ENCODE results near the gene PLAAT3.

The PLAAT3 gene

DNA sequence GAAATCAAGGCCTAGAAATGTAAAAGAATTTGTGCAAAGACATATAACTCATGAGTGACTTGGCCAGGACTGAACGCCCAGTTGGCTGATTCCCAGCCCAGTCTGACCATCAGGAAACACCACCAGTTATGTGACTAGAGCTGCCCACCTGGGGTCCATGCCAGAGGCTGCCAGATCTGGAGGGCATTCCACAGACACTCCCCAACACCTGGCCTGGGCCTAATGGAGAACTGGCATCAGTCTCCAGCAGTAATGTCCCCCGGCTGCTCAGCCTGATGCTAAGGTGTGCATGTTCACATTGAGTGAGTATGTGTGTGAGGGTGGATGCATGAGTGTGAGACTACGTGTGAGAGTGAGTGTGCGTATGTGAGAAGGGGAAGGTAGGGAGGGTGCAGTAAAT, 15.7 kb downstream of the PLAAT3 start:
- DNase-seq (ENCODE audit: low read depth, low spot score): no peak
- no peak overlapping the region for H3K4me3 ChIP-seq (ENCODE audit: low read depth, low read length)
- in situ Hi-C loops (cut with HindIII; ENCODE audit: low sequenced_read_pairs): no loop called here
- TF ChIP-seq, protein P1, sequence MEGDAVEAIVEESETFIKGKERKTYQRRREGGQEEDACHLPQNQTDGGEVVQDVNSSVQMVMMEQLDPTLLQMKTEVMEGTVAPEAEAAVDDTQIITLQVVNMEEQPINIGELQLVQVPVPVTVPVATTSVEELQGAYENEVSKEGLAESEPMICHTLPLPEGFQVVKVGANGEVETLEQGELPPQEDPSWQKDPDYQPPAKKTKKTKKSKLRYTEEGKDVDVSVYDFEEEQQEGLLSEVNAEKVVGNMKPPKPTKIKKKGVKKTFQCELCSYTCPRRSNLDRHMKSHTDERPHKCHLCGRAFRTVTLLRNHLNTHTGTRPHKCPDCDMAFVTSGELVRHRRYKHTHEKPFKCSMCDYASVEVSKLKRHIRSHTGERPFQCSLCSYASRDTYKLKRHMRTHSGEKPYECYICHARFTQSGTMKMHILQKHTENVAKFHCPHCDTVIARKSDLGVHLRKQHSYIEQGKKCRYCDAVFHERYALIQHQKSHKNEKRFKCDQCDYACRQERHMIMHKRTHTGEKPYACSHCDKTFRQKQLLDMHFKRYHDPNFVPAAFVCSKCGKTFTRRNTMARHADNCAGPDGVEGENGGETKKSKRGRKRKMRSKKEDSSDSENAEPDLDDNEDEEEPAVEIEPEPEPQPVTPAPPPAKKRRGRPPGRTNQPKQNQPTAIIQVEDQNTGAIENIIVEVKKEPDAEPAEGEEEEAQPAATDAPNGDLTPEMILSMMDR (IDR thresholded peaks at IDR 0.05; ENCODE audit: low read depth, low read length): no peak

DNA sequence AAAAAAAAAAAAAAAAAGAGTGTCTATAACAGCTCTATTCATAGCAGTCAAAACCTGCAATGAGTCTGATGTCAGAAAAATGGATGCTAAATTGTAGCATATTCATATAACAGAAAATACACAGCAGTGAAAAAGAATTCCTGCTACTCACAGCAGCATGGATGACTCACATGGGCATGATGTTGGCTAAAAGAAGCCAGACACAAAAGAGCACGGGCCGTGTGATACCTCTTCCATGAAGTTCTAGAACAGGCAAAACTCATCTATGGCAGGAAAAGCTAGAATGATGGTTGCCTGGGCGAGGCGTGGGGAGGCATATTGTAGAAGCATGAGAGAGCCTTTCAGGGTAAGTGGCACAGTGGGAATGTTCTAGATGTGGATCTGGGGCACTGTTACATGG, 18.9 kb downstream of the PLAAT3 start:
- no peak for DNase-seq (ENCODE audit: low read depth, low spot score)
- no peak overlapping the region for H3K4me3 ChIP-seq (ENCODE audit: low read depth, low read length)
- in situ Hi-C loops (cut with HindIII; ENCODE audit: low sequenced_read_pairs): no loop called here
- TF ChIP-seq, protein P1 (IDR thresholded peaks at IDR 0.05; ENCODE audit: low read depth, low read length): no peak

DNA sequence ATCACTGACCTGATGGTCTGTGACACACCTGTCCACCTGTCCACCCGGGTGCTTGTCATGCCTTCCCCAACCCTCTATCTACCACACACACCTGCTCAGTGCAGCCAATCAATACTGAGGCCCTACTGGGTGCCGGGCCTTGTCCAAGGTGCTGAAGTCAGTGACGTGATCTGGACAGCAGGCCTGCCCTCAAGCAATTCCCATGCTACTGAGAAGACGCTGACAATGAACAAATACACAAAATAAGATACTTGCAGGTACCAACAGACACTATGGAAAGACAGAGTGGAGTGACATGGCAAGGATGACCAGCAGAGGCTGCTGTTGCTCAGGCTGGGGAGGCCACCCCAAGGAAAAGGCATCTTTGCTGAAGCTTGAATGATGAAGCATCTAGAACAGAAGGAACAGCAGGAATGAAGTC, 21.2 kb downstream of the PLAAT3 start:
- TF ChIP-seq, protein P1 (IDR thresholded peaks at IDR 0.05; ENCODE audit: low read depth, low read length): peak; percentile 78
- no peak overlapping the region for H3K4me3 ChIP-seq (ENCODE audit: low read depth, low read length)
- DNase-seq (ENCODE audit: low read depth, low spot score): peak; percentile 30
- in situ Hi-C loops (cut with HindIII; ENCODE audit: low sequenced_read_pairs): no loop called here

DNA sequence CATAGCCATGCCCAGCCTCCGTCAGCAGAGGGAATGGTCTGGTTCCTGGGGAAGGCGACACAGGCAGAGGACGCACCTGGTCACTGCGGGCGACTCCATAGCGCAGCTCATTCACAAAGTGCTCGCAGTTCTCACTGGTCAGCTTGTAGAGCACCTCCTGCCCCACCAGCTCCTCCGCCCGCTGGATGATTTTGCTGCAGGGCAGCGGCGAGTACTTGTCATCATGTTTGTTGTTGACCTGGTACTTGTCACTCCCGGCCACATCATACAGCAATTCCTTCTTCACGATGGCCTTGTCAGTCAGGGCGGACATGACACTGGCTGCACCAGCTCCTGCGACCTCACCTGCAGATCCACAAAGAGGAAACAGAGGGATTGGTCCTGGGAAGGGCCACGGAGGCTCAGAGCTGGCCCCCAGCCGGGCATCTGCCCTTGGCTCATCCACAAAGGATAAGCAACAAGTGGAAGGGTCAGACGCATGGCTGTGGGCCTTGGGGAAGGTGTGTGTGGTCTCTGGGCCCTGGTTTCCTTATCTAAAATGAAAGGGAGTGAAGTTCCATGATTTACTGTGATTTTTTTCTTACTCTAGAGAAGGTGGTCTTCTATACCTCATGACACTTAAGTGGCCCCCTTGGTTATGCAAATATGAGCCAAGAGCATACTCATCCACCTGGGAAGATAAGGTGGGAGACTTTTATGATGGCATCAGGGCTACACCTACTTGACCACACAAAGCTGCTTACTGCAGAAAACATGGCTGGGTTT, 24.0 kb downstream of the PLAAT3 start:
- in situ Hi-C loops (cut with HindIII; ENCODE audit: low sequenced_read_pairs): no loop called here
- TF ChIP-seq, protein P1 (IDR thresholded peaks at IDR 0.05; ENCODE audit: low read depth, low read length): no peak
- DNase-seq (ENCODE audit: low read depth, low spot score): no peak
- no peak overlapping the region for H3K4me3 ChIP-seq (ENCODE audit: low read depth, low read length)

DNA sequence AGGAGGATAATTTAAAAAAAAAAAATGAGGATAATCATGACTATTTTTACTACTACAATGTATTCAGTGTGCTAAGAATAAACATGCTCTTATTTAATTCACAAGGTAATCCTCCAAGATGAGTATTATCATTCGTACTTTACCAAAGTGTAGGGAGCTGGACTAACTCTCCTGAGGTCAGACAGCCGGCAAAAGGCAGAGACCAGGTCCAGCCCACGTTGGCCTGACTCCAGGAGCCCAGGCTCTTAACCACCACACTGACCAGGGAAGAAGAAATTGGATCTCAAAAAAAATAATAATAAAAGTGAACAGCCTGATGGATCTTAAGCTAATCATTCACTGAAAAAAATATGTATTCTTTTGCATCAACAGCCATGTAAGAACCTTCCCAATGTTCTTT, 25.2 kb downstream of the PLAAT3 start:
- no peak for DNase-seq (ENCODE audit: low read depth, low spot score)
- TF ChIP-seq, protein P1 (IDR thresholded peaks at IDR 0.05; ENCODE audit: low read depth, low read length): no peak
- in situ Hi-C loops (cut with HindIII; ENCODE audit: low sequenced_read_pairs): no loop called here
- H3K4me3 ChIP-seq (ENCODE audit: low read depth, low read length): no peak overlapping the region

DNA sequence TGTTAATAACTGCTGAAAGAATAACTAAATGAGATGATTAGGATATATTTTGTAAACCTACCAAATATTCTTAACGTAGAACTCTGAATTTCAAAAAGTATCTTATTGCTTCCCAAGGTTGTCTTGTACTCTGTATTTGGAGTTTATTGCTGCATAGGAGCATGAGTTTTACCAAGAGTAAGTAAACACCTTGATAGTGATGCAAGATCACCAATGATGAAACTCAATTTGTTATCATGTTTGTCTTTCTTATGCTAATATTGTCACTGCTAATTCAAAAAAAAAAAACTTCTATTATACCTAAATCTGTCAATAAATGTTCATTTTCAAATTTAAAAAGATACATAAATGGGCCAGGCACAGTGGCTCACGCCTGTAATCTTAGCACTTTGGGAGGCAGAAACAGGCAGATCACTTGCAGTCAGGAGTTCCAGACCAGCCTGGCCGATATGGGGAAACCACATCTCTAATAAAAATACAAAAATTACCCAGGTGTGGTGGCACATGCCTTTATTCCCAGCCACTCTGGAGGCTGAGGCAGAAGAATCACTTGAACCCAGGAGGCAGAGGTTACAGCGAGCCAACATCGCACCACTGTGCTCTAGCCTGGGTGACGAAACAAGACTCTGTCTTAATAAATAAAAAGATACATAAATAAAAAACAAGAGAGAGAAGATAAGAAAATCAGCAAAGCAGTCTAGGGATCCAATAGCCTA, 27.6 kb downstream of the PLAAT3 start:
- no peak for DNase-seq (ENCODE audit: low read depth, low spot score)
- TF ChIP-seq, protein P1 (IDR thresholded peaks at IDR 0.05; ENCODE audit: low read depth, low read length): no peak
- in situ Hi-C loops (cut with HindIII; ENCODE audit: low sequenced_read_pairs): no loop called here
- no peak overlapping the region for H3K4me3 ChIP-seq (ENCODE audit: low read depth, low read length)

Data from astrocyte of the spinal cord (primary cell).